Astrocyte (in vitro differentiated cells and primary cell): ENCODE data around the gene KIF1B. TPM values are rescaled to one million over a fixed set of nuclear protein-coding genes. Genes with fewer than 3 reads are reported as not detected.

Experiments
- DNase-seq: peaks from one replicate; pipeline ENCODE4 v3.0.0-alpha.2; 2010; ENCODE audit warnings: low read depth
- FAIRE-seq: peaks from 2 replicates; lab custom pipeline; 2011; peaks lifted over from hg19 to GRCh38; lab: Jason Lieb, UNC
- H2AFZ ChIP-seq: 2 replicates; pipeline ENCODE4 v1.6.0; 2012; ENCODE audit warnings: low read depth, low read length, inconsistent platforms
- H3K27ac ChIP-seq: 2 replicates; pipeline ENCODE4 v1.5.1; 2011; ENCODE audit warnings: low read depth, low read length, inconsistent platforms
- H3K27me3 ChIP-seq: 2 replicates; pipeline ENCODE4 v1.6.0; 2011; ENCODE audit warnings: low read length, inconsistent platforms; ENCODE audit not compliant: insufficient read depth
- H3K36me3 ChIP-seq: 2 replicates; pipeline ENCODE4 v1.5.1; 2011; ENCODE audit warnings: low read length, inconsistent platforms; ENCODE audit not compliant: insufficient read depth
- H3K4me1 ChIP-seq: 2 replicates; pipeline ENCODE4 v1.5.1; 2011; ENCODE audit warnings: low read length, inconsistent platforms; ENCODE audit not compliant: insufficient read depth
- H3K4me2 ChIP-seq: 2 replicates; pipeline ENCODE4 v1.6.0; 2012; ENCODE audit warnings: low read length, inconsistent platforms
- H3K4me3 ChIP-seq: 2 replicates; pipeline ENCODE4 v1.5.1; 2011; ENCODE audit warnings: low read depth, mild to moderate bottlenecking, low read length, inconsistent platforms; ENCODE audit not compliant: insufficient read depth
- H3K79me2 ChIP-seq: 2 replicates; pipeline ENCODE4 v1.6.0; 2012; ENCODE audit warnings: mild to moderate bottlenecking, low read length, inconsistent platforms; ENCODE audit not compliant: insufficient read depth
- H3K9ac ChIP-seq: 2 replicates; pipeline ENCODE4 v1.6.0; 2012; ENCODE audit warnings: mild to moderate bottlenecking, low read length, inconsistent platforms
- H3K9me3 ChIP-seq: 2 replicates; pipeline ENCODE4 v1.5.1; 2012; ENCODE audit warnings: low read depth, mild to moderate bottlenecking, low read length, inconsistent platforms; ENCODE audit not compliant: insufficient read depth
- H4K20me1 ChIP-seq: 2 replicates; pipeline ENCODE4 v1.6.0; 2012; ENCODE audit warnings: low read length, inconsistent platforms; ENCODE audit not compliant: insufficient read depth
- H3K27ac Mint-ChIP-seq: one replicate; pipeline ENCODE4 v1.8.0; 2021; ENCODE audit warnings: mild to moderate bottlenecking, mixed read lengths; ENCODE audit not compliant: unreplicated experiment
- H3K27me3 Mint-ChIP-seq: one replicate; pipeline ENCODE4 v1.8.0; 2021; ENCODE audit warnings: low read depth, mixed read lengths; ENCODE audit not compliant: unreplicated experiment
- H3K36me3 Mint-ChIP-seq: one replicate; pipeline ENCODE4 v1.8.0; 2021; ENCODE audit warnings: low read depth, mixed read lengths; ENCODE audit not compliant: unreplicated experiment
- H3K4me1 Mint-ChIP-seq: one replicate; pipeline ENCODE4 v1.8.0; 2021; ENCODE audit warnings: low read depth, mixed read lengths; ENCODE audit not compliant: unreplicated experiment
- H3K4me3 Mint-ChIP-seq: one replicate; pipeline ENCODE4 v1.8.0; 2021; ENCODE audit warnings: mild to moderate bottlenecking, moderate library complexity, mixed read lengths; ENCODE audit not compliant: unreplicated experiment
- H3K9me3 Mint-ChIP-seq: one replicate; pipeline ENCODE4 v1.8.0; 2021; ENCODE audit warnings: mild to moderate bottlenecking, mixed read lengths; ENCODE audit not compliant: unreplicated experiment
- EZH2 ChIP-seq: IDR thresholded peaks from 2 replicates; pipeline ENCODE4 v1.6.1; 2012; ENCODE audit warnings: mild to moderate bottlenecking, low read length, inconsistent platforms; ENCODE audit not compliant: insufficient read depth
- total RNA-seq: library from RNA; stranded (reverse); gene quantifications from 2 replicates; pipeline ENCODE4 v1.2.1, GENCODE V29; 2021
- TF ChIP-seq, protein P1 (sequence below): IDR thresholded peaks from 2 replicates; pipeline ENCODE4 v1.5.1; 2011; ENCODE audit warnings: low read depth, mild to moderate bottlenecking, inconsistent platforms, low read length, moderate library complexity; ENCODE audit not compliant: insufficient read depth

Gene KIF1B
- total RNA-seq, 1 donor from 2014 or later, result 75.9 TPM

DNA sequence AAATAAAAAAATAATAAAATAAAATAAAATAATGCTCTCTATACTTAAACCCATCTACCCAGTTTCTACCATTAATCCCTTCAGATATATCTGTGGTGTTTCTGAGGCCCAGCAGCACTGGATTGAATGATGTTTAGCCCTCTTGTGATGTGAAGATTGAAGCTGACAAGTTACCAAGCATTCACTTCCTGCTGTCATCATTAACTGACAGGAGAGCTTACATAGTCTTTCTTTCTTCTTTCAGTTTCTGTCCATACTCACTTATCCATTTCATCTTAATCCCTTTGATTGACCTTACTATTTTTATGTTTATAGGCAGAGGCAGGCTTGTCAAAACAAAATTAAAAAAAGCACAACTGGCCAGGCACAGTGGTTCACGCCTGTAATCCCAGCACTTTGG, 149.7 kb downstream of the KIF1B start:
- TF ChIP-seq, protein P1, sequence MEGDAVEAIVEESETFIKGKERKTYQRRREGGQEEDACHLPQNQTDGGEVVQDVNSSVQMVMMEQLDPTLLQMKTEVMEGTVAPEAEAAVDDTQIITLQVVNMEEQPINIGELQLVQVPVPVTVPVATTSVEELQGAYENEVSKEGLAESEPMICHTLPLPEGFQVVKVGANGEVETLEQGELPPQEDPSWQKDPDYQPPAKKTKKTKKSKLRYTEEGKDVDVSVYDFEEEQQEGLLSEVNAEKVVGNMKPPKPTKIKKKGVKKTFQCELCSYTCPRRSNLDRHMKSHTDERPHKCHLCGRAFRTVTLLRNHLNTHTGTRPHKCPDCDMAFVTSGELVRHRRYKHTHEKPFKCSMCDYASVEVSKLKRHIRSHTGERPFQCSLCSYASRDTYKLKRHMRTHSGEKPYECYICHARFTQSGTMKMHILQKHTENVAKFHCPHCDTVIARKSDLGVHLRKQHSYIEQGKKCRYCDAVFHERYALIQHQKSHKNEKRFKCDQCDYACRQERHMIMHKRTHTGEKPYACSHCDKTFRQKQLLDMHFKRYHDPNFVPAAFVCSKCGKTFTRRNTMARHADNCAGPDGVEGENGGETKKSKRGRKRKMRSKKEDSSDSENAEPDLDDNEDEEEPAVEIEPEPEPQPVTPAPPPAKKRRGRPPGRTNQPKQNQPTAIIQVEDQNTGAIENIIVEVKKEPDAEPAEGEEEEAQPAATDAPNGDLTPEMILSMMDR, result no peak
- TF ChIP-seq EZH2, result no peak
- Histone ChIP-seq H3K36me3 (peaks cover 17% of the 10 kb centered on the region), H3K9me3 (no peaks in the 10 kb centered on the region), H2AFZ (no peak overlapping the region), H3K9ac (no peak overlapping the region), H3K79me2 (no peaks in the 10 kb centered on the region), H3K4me1 (no peaks in the 10 kb centered on the region), H3K4me2 (no peak overlapping the region), H3K27me3 (no peaks in the 10 kb centered on the region), H3K4me3 (no peak overlapping the region), H3K27ac (no peak overlapping the region), H4K20me1 (no peaks in the 10 kb centered on the region)
- H3K4me3 Mint-ChIP-seq, result no peak overlapping the region
- H3K9me3 Mint-ChIP-seq, result no peaks in the 10 kb centered on the region
- DNase-seq (no peak), FAIRE-seq (no peak)
- no peaks in the 10 kb centered on the region for H3K4me1 Mint-ChIP-seq
- no peak overlapping the region for H3K27ac Mint-ChIP-seq
- no peaks in the 10 kb centered on the region for H3K27me3 Mint-ChIP-seq
- peaks cover 16% of the 10 kb centered on the region for H3K36me3 Mint-ChIP-seq

DNA sequence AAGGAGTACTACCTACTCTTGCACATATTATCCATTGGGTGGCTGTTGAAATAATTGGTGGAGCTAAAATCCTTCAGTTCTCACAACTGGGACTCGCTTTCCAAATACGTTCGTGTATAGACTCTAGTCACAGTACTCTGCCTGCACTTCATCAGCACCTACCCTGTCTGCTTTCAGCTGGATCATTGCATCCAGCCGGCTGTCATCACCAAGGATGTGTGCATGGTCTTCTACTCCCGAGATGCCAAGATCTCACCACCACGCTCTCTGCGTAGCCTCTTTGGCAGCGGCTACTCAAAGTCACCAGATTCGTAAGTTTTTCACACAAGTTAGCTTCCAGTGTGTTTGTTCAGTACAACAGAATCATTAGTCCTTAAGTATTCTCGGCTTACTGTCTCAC, 151.1 kb downstream of the KIF1B start:
- no peak overlapping the region for H3K9ac ChIP-seq
- no peaks in the 10 kb centered on the region for H3K27me3 ChIP-seq
- H3K4me1 ChIP-seq, result no peaks in the 10 kb centered on the region
- FAIRE-seq (no peak), DNase-seq (no peak)
- H3K9me3 Mint-ChIP-seq, result no peaks in the 10 kb centered on the region
- H3K27ac ChIP-seq, result no peak overlapping the region
- no peaks in the 10 kb centered on the region for H3K79me2 ChIP-seq
- H3K4me3 Mint-ChIP-seq, result no peak overlapping the region
- H3K4me3 ChIP-seq, result no peak overlapping the region
- H4K20me1 ChIP-seq, result no peaks in the 10 kb centered on the region
- peaks cover 25% of the 10 kb centered on the region for H3K36me3 Mint-ChIP-seq
- peaks cover 23% of the 10 kb centered on the region for H3K36me3 ChIP-seq
- no peaks in the 10 kb centered on the region for H3K9me3 ChIP-seq
- no peaks in the 10 kb centered on the region for H3K4me1 Mint-ChIP-seq
- no peak overlapping the region for H3K27ac Mint-ChIP-seq
- no peaks in the 10 kb centered on the region for H3K27me3 Mint-ChIP-seq
- H3K4me2 ChIP-seq, result no peak overlapping the region
- no peak for TF ChIP-seq EZH2
- TF ChIP-seq, protein P1, result no peak
- no peak overlapping the region for H2AFZ ChIP-seq

DNA sequence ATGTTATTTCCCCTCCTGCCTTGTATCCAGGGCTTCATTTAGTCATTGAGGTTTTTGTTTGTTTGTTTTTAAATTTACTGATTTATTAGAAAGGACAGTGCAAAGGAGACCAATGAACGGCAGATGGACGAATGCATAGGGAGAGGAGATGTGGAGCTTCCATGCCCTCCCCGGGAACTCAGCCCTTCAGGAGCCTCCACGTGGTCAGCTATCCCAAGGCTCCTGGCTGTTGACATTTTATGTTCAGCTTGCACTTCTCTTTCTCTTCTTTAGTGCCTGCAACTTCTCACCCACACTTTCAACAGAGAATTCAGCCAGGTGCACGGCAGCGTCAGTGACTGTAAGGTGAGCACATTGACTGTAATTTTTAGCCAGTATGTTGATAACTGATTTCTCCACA, 157.8 kb downstream of the KIF1B start:
- DNase-seq (no peak), FAIRE-seq (no peak)
- Mint-ChIP-seq H3K36me3 (peaks cover 25% of the 10 kb centered on the region), H3K4me3 (no peak overlapping the region), H3K27ac (no peak overlapping the region), H3K27me3 (no peaks in the 10 kb centered on the region), H3K9me3 (no peaks in the 10 kb centered on the region), H3K4me1 (no peaks in the 10 kb centered on the region)
- no peak overlapping the region for H3K4me3 ChIP-seq
- no peak overlapping the region for H3K27ac ChIP-seq
- peaks cover 19% of the 10 kb centered on the region for H3K36me3 ChIP-seq
- H3K9ac ChIP-seq, result no peak overlapping the region
- H3K27me3 ChIP-seq, result no peaks in the 10 kb centered on the region
- TF ChIP-seq, protein P1, result no peak
- TF ChIP-seq EZH2, result no peak
- no peaks in the 10 kb centered on the region for H3K4me1 ChIP-seq
- no peaks in the 10 kb centered on the region for H3K79me2 ChIP-seq
- no peak overlapping the region for H2AFZ ChIP-seq
- H4K20me1 ChIP-seq, result no peaks in the 10 kb centered on the region
- H3K9me3 ChIP-seq, result no peaks in the 10 kb centered on the region
- H3K4me2 ChIP-seq, result no peak overlapping the region
